OCI-LY7 (cell line): ENCODE results near the gene BMERB1. TPM values are rescaled to one million over a fixed set of nuclear protein-coding genes. Genes with fewer than 3 reads are reported as not detected.
"Not testable (repeated sequence)": the region's sequence is repeated elsewhere in the genome, so short reads cannot be mapped to it uniquely, and the experiment has no call there.

Experiments used
- BruUV-seq: library from RNA; stranded (reverse); fragments of 400-500 nt; replicated peaks from 2 replicates; lab custom pipeline; 2021; lab: Mats Ljungman, UMichigan
- CTCF ChIA-PET: fragments of 300-600 bp; sonication (Branson Sonifier 250); formaldehyde crosslinking; loops from one replicate; lab custom pipeline; 2022; ENCODE audit warnings: antibody characterized with exemption; ENCODE audit not compliant: unreplicated experiment; lab: Charles Lee
- POLR2A ChIA-PET: fragments of 300-600 bp; sonication (Branson Sonifier 250); formaldehyde crosslinking; loops from one replicate; lab custom pipeline; 2022; ENCODE audit warnings: antibody characterized with exemption; lab: Charles Lee
- DNase-seq: peaks from one replicate; pipeline ENCODE4 v3.0.0-alpha.2; 2015; ENCODE audit warnings: low spot score
- H2AFZ ChIP-seq: fragments of 200-600 bp; sonication (generic), shearing (Covaris generic); 2 replicates; pipeline ENCODE4 v1.6.1; 2014; ENCODE audit warnings: mild to moderate bottlenecking, antibody characterized with exemption, low read length, moderate library complexity
- H3K27ac ChIP-seq: fragments of 200-600 bp; sonication (generic); 2 replicates; pipeline ENCODE4 v1.5.1; 2014; ENCODE audit warnings: mixed run types, low read depth, mild to moderate bottlenecking, moderate library complexity, low read length, inconsistent platforms; ENCODE audit not compliant: poor library complexity, severe bottlenecking
- H3K36me3 ChIP-seq: fragments of 200-600 bp; sonication (generic); 2 replicates; pipeline ENCODE4 v1.6.1; 2014; ENCODE audit warnings: mild to moderate bottlenecking, antibody characterized with exemption, low read length, moderate library complexity, mixed read lengths; ENCODE audit not compliant: insufficient read depth
- H3K4me1 ChIP-seq: fragments of 200-600 bp; sonication (generic); 2 replicates; pipeline ENCODE4 v1.5.1; 2014; ENCODE audit warnings: mild to moderate bottlenecking, low read length; ENCODE audit not compliant: insufficient read depth, poor library complexity, severe bottlenecking
- H3K4me2 ChIP-seq: fragments of 200-600 bp; sonication (generic); 2 replicates; pipeline ENCODE4 v1.6.1; 2014; ENCODE audit warnings: mild to moderate bottlenecking, low read length
- H3K4me3 ChIP-seq: fragments of 200-600 bp; sonication (generic); 2 replicates; pipeline ENCODE4 v1.5.1; 2014; ENCODE audit warnings: mild to moderate bottlenecking, low read depth, low read length; ENCODE audit not compliant: poor library complexity, severe bottlenecking
- H3K79me2 ChIP-seq: fragments of 200-600 bp; sonication (generic); 2 replicates; pipeline ENCODE4 v1.6.1; 2016; ENCODE audit warnings: low read depth, mild to moderate bottlenecking, low read length, moderate library complexity, mixed read lengths; ENCODE audit not compliant: insufficient read depth
- H3K9me2 ChIP-seq: fragments of 200-600 bp; sonication (generic); 2 replicates; pipeline ENCODE4 v1.6.1; 2016; ENCODE audit warnings: mild to moderate bottlenecking, low read length, mixed read lengths; ENCODE audit not compliant: insufficient read depth
- H3K9me3 ChIP-seq: fragments of 200-600 bp; sonication (generic); 2 replicates; pipeline ENCODE4 v1.6.1; 2014; ENCODE audit warnings: mild to moderate bottlenecking, mixed run types, low read length, mixed read lengths
- H4K20me1 ChIP-seq: fragments of 200-600 bp; sonication (generic); 2 replicates; pipeline ENCODE4 v1.6.1; 2014; ENCODE audit warnings: mild to moderate bottlenecking, antibody characterized with exemption, low read length, moderate library complexity, mixed read lengths; ENCODE audit not compliant: insufficient read depth
- CTCF ChIP-seq: fragments of 200-600 bp; sonication (generic); conservative IDR thresholded peaks from 2 replicates; pipeline ENCODE4 v1.5.1; 2014; ENCODE audit warnings: mild to moderate bottlenecking, antibody characterized with exemption, low read length, moderate library complexity, mixed read lengths
- EZH2phosphoT487 ChIP-seq: fragments of 200-600 bp; sonication (generic); IDR thresholded peaks from 2 replicates; pipeline ENCODE4 v1.6.1; 2018; ENCODE audit warnings: low read depth, borderline replicate concordance, mild to moderate bottlenecking, mixed run types, antibody characterized with exemption, low read length, moderate library complexity, mixed read lengths
- intact Hi-C: fragments of 100-400 bp; cut with micrococcal nuclease; formaldehyde crosslinking; loops from one replicate; pipeline ENCODE4 v1.10.0; 2022; ENCODE audit not compliant: unreplicated experiment
- total RNA-seq, 2 experiments: library from RNA; depleted of rRNA in 1 of 2; stranded (reverse); fragments of >200 nt in 1 of 2; shearing (Covaris generic) in 1 of 2; gene quantifications; 2 replicates each; pipeline ENCODE4 v1.2.3, GENCODE V29; 2014 to 2022

Gene BMERB1
- total RNA-seq, 2 experiments from 2014 or later = not detected

- H3K4me3 ChIP-seq = no peak overlapping the region
- H3K4me1 ChIP-seq = no peaks in the 10 kb centered on the region
- TF ChIP-seq CTCF (no peak), EZH2phosphoT487 (no peak)
- no peaks in the 10 kb centered on the region for H4K20me1 ChIP-seq
- no peaks in the 10 kb centered on the region; the same call in 1 of the 2 replicates for H3K9me3 ChIP-seq
- POLR2A ChIA-PET = no interaction called here
- DNase-seq = no peak
- intact Hi-C loops = no loop called here
- H3K36me3 ChIP-seq = no peaks in the 10 kb centered on the region
- no peaks in the 10 kb centered on the region for H3K79me2 ChIP-seq
- no peak overlapping the region for H2AFZ ChIP-seq
- H3K4me2 ChIP-seq = no peak overlapping the region
- no TSS peak for BruUV-seq
- H3K9me2 ChIP-seq = no peaks in the 10 kb centered on the region
- no peak overlapping the region for H3K27ac ChIP-seq
- CTCF ChIA-PET = no interaction called here
These were observed 108.5 kb downstream of the BMERB1 start for GRCh38 chr16:15542734-15543347.

GRCh38 chr16:15544405-15544804 is 110.0 kb downstream of the BMERB1 start:
- no peaks in the 10 kb centered on the region; the same call in 1 of the 2 replicates for H3K9me3 ChIP-seq
- no peaks in the 10 kb centered on the region for H3K4me1 ChIP-seq
- POLR2A ChIA-PET = no interaction called here
- intact Hi-C loops = no loop called here
- TF ChIP-seq CTCF = no peak
- no peak for TF ChIP-seq EZH2phosphoT487
- no peak overlapping the region for H3K4me2 ChIP-seq
- no TSS peak for BruUV-seq
- no peak overlapping the region for H3K27ac ChIP-seq
- no peak overlapping the region for H3K4me3 ChIP-seq
- H3K9me2 ChIP-seq = no peaks in the 10 kb centered on the region
- CTCF ChIA-PET = no interaction called here
- no peaks in the 10 kb centered on the region for H3K79me2 ChIP-seq
- no peak overlapping the region for H2AFZ ChIP-seq
- H4K20me1 ChIP-seq = no peaks in the 10 kb centered on the region
- no peak for DNase-seq
- no peaks in the 10 kb centered on the region for H3K36me3 ChIP-seq

- H3K4me1 ChIP-seq = no peaks in the 10 kb centered on the region
- CTCF ChIA-PET = no interaction called here
- DNase-seq = no peak
- POLR2A ChIA-PET = no interaction called here
- H2AFZ ChIP-seq = no peak overlapping the region
- no peaks in the 10 kb centered on the region for H3K9me2 ChIP-seq
- no peak overlapping the region for H3K4me3 ChIP-seq
- H3K79me2 ChIP-seq = no peaks in the 10 kb centered on the region
- H3K27ac ChIP-seq = no peak overlapping the region
- no peaks in the 10 kb centered on the region; the same call in 1 of the 2 replicates for H3K9me3 ChIP-seq
- intact Hi-C loops = no loop called here
- no peak for TF ChIP-seq EZH2phosphoT487
- TF ChIP-seq CTCF = no peak
- H3K4me2 ChIP-seq = no peak overlapping the region
- H4K20me1 ChIP-seq = no peaks in the 10 kb centered on the region
- BruUV-seq = no TSS peak
- no peaks in the 10 kb centered on the region for H3K36me3 ChIP-seq
These were observed 111.2 kb downstream of the BMERB1 start for GRCh38 chr16:15545544-15545943.

GRCh38 chr16:15547072-15547767 is 112.8 kb downstream of the BMERB1 start:
- H3K36me3 ChIP-seq, H4K20me1 ChIP-seq, H2AFZ ChIP-seq, H3K79me2 ChIP-seq, intact Hi-C loops, POLR2A ChIA-PET, H3K9me2 ChIP-seq, H3K4me3 ChIP-seq, H3K27ac ChIP-seq, H3K4me1 ChIP-seq, CTCF ChIA-PET, H3K9me3 ChIP-seq, DNase-seq, H3K4me2 ChIP-seq, BruUV-seq: not testable (repeated sequence)
